ENCODE data around the gene DEFB121. TPM values are rescaled to one million over a fixed set of nuclear protein-coding genes. Genes with fewer than 3 reads are reported as not detected.

DEFB121 gene
- total and polyA plus RNA-seq, 2 experiments from 2014 or later: not detected

DNA sequence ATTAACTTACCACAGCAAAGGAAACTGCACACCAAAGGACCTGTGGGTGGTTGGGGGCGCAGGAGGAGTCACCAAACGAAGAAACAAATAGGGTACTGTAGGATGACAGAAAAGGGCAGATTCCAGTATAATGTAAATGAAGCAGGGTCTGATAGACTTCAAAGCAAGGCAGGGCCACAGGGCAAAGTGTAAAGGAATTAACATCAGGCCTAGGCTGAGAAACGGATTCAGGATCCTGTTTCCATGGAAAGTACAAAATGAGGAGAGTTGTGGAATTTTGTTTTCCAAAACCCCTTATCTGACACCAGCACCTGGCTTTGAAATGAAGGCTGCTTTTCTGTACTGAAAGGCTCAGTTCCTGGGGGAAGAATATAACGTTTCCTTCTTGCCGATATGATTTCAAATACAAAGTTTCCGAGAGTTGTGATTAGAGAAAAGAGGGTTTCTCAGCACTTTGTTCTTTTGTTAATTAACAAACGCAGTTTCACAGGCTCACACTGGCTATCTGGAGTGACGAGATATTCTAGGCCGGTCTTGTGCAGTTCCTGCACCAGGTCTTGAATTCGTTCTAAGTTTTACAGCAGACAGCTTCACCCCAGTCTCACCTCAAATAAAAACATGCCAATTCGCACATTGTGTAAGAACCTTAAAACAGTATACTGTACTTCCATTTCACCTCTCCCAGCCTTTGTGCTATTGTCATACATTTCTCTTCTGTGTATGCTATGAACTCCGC is 40.2 kb upstream of the DEFB121 start (continued):
- TF ChIP-seq, protein P1, sequence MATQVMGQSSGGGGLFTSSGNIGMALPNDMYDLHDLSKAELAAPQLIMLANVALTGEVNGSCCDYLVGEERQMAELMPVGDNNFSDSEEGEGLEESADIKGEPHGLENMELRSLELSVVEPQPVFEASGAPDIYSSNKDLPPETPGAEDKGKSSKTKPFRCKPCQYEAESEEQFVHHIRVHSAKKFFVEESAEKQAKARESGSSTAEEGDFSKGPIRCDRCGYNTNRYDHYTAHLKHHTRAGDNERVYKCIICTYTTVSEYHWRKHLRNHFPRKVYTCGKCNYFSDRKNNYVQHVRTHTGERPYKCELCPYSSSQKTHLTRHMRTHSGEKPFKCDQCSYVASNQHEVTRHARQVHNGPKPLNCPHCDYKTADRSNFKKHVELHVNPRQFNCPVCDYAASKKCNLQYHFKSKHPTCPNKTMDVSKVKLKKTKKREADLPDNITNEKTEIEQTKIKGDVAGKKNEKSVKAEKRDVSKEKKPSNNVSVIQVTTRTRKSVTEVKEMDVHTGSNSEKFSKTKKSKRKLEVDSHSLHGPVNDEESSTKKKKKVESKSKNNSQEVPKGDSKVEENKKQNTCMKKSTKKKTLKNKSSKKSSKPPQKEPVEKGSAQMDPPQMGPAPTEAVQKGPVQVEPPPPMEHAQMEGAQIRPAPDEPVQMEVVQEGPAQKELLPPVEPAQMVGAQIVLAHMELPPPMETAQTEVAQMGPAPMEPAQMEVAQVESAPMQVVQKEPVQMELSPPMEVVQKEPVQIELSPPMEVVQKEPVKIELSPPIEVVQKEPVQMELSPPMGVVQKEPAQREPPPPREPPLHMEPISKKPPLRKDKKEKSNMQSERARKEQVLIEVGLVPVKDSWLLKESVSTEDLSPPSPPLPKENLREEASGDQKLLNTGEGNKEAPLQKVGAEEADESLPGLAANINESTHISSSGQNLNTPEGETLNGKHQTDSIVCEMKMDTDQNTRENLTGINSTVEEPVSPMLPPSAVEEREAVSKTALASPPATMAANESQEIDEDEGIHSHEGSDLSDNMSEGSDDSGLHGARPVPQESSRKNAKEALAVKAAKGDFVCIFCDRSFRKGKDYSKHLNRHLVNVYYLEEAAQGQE (IDR thresholded peaks at IDR 0.05; ENCODE audit: unreplicated experiment): no peak
- TF ChIP-seq, protein P2, sequence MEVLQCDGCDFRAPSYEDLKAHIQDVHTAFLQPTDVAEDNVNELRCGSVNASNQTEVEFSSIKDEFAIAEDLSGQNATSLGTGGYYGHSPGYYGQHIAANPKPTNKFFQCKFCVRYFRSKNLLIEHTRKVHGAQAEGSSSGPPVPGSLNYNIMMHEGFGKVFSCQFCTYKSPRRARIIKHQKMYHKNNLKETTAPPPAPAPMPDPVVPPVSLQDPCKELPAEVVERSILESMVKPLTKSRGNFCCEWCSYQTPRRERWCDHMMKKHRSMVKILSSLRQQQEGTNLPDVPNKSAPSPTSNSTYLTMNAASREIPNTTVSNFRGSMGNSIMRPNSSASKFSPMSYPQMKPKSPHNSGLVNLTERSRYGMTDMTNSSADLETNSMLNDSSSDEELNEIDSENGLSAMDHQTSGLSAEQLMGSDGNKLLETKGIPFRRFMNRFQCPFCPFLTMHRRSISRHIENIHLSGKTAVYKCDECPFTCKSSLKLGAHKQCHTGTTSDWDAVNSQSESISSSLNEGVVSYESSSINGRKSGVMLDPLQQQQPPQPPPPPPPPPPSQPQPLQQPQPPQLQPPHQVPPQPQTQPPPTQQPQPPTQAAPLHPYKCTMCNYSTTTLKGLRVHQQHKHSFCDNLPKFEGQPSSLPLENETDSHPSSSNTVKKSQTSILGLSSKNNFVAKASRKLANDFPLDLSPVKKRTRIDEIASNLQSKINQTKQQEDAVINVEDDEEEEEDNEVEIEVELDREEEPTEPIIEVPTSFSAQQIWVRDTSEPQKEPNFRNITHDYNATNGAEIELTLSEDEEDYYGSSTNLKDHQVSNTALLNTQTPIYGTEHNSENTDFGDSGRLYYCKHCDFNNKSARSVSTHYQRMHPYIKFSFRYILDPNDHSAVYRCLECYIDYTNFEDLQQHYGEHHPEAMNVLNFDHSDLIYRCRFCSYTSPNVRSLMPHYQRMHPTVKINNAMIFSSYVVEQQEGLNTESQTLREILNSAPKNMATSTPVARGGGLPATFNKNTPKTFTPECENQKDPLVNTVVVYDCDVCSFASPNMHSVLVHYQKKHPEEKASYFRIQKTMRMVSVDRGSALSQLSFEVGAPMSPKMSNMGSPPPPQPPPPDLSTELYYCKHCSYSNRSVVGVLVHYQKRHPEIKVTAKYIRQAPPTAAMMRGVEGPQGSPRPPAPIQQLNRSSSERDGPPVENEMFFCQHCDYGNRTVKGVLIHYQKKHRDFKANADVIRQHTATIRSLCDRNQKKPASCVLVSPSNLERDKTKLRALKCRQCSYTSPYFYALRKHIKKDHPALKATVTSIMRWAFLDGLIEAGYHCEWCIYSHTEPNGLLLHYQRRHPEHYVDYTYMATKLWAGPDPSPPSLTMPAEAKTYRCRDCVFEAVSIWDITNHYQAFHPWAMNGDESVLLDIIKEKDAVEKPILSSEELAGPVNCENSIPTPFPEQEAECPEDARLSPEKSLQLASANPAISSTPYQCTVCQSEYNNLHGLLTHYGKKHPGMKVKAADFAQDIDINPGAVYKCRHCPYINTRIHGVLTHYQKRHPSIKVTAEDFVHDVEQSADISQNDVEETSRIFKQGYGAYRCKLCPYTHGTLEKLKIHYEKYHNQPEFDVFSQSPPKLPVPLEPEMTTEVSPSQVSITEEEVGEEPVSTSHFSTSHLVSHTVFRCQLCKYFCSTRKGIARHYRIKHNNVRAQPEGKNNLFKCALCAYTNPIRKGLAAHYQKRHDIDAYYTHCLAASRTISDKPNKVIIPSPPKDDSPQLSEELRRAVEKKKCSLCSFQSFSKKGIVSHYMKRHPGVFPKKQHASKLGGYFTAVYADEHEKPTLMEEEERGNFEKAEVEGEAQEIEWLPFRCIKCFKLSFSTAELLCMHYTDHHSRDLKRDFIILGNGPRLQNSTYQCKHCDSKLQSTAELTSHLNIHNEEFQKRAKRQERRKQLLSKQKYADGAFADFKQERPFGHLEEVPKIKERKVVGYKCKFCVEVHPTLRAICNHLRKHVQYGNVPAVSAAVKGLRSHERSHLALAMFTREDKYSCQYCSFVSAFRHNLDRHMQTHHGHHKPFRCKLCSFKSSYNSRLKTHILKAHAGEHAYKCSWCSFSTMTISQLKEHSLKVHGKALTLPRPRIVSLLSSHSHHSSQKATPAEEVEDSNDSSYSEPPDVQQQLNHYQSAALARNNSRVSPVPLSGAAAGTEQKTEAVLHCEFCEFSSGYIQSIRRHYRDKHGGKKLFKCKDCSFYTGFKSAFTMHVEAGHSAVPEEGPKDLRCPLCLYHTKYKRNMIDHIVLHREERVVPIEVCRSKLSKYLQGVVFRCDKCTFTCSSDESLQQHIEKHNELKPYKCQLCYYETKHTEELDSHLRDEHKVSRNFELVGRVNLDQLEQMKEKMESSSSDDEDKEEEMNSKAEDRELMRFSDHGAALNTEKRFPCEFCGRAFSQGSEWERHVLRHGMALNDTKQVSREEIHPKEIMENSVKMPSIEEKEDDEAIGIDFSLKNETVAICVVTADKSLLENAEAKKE (CRISPR knock-in tag; IDR thresholded peaks at IDR 0.05): no peak
- TF ChIP-seq JUNB (IDR thresholded peaks at IDR 0.05; ENCODE audit: unreplicated experiment): no peak
